ENCODE results near the gene TMEM151A. TPM values are rescaled to one million over a fixed set of nuclear protein-coding genes. Genes with fewer than 3 reads are reported as not detected.
A peak's percentile ranks its signal among the peaks of the same experiment; 100 is the strongest.

Gene TMEM151A
- total and polyA plus RNA-seq, 7 donors, result 0.27 to 0.36 (median 0.36) TPM; not detected in 4

GRCh38 chr11:66332371-66333219 is 40.9 kb downstream of the TMEM151A start:
- WGBS, 2 donors, result 86 to 87% methylated on average over 18 of the region's 18 CpGs
- Histone ChIP-seq H3K36me3 (peaks cover 0 to 22% (median 3%) of the 10 kb centered on the region in 4 donors), H3K4me1 (peaks cover 0 to 43% (median 40%) of the 10 kb centered on the region in 4 donors), H3K4me3 (no peak overlapping the region), H3K27me3 (no peaks in the 10 kb centered on the region), H3K9me3 (no peaks in the 10 kb centered on the region), H3K27ac (no peak overlapping the region)
- intact Hi-C loops (cut with DNase I), result no loop called here
- no peak for TF ChIP-seq CTCF (IDR thresholded peaks at IDR 0.05)
- no peak for TF ChIP-seq POLR2A (IDR thresholded peaks at IDR 0.05)
- TF ChIP-seq POLR2AphosphoS5 (IDR thresholded peaks at IDR 0.05), result no peak
- no peak for TF ChIP-seq EP300 (IDR thresholded peaks at IDR 0.05)
- peak; percentile 56 for DNase-seq

GRCh38 chr11:66333220-66333877 is 41.7 kb downstream of the TMEM151A start:
- peaks cover 0 to 29% (median 3%) of the 10 kb centered on the region in 4 donors for H3K36me3 ChIP-seq
- H3K9me3 ChIP-seq, result no peaks in the 10 kb centered on the region
- intact Hi-C loops (cut with DNase I), result no loop called here
- H3K27me3 ChIP-seq, result no peaks in the 10 kb centered on the region
- no peak overlapping the region for H3K27ac ChIP-seq
- H3K4me3 ChIP-seq, result no peak overlapping the region
- WGBS, 2 donors, result 91 to 93% methylated on average over 19 of the region's 19 CpGs
- TF ChIP-seq POLR2A (IDR thresholded peaks at IDR 0.05) (no peak), CTCF (IDR thresholded peaks at IDR 0.05) (no peak), POLR2AphosphoS5 (IDR thresholded peaks at IDR 0.05) (no peak), EP300 (IDR thresholded peaks at IDR 0.05) (no peak)
- H3K4me1 ChIP-seq, result peaks cover 0 to 36% (median 33%) of the 10 kb centered on the region in 4 donors
- peak; percentile 52 for DNase-seq

GRCh38 chr11:66333896-66334604 is 42.4 kb downstream of the TMEM151A start:
- Histone ChIP-seq H3K9me3 (no peaks in the 10 kb centered on the region), H3K36me3 (peaks cover 0 to 36% (median 7%) of the 10 kb centered on the region in 4 donors), H3K4me3 (no peak overlapping the region), H3K27me3 (no peaks in the 10 kb centered on the region), H3K27ac (no peak overlapping the region), H3K4me1 (peaks cover 0 to 29% (median 26%) of the 10 kb centered on the region in 4 donors)
- WGBS, 2 donors, result 90 to 92% methylated on average over 29 of the region's 29 CpGs
- no peak for DNase-seq
- TF ChIP-seq EP300 (IDR thresholded peaks at IDR 0.05) (no peak), POLR2A (IDR thresholded peaks at IDR 0.05) (no peak), CTCF (IDR thresholded peaks at IDR 0.05) (no peak), POLR2AphosphoS5 (IDR thresholded peaks at IDR 0.05) (no peak)
- intact Hi-C loops (cut with DNase I), result no loop called here

DNA sequence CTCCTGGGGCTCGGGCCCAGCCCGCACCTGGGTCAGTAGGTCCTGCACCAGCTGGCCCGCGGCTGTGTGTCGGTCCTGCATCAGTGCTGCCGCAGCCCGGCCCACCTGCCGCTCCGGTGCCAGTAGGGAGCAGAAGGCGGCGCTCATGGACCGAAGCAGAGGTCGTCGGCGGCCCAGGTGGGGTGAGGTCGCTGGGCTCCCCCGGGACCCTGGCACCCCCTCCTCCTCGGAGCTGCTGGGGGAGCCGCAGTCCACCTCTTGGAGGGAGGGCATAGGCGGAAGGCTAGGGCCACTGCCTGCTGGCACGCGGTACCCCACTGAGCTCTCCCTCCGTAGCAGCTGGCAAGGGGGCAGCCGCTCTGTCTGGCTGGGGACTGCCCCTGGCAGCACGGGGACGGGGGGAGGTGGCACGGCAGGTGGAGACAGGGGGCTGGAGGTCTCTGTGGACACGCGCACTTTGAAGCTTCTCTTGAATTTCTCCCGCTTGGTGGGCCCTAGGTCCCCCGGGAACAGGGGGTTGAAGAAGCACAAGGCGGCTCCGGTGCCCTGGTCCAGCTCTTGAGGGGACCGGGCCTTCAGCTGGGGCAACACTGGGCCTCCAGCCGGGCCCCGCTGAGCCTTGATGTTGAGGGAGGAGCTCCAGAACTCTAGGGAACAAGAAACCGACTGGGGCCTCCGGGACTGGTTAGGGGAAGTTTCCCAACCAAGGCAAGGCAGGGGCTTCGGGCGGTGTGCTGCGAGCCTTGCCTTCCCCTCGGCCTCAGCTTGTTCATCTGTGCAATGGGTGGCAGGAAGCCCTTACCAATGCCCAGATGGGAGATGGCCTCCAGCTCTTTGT is 43.1 kb downstream of the TMEM151A start:
- DNase-seq, result peak; percentile 68
- H3K4me1 ChIP-seq, result peaks cover 0 to 29% (median 25%) of the 10 kb centered on the region in 4 donors
- WGBS, 2 donors, result 88 to 91% methylated on average over 42 of the region's 42 CpGs
- no peak overlapping the region for H3K27ac ChIP-seq
- intact Hi-C loops (cut with DNase I), result no loop called here
- no peaks in the 10 kb centered on the region for H3K9me3 ChIP-seq
- TF ChIP-seq EP300 (IDR thresholded peaks at IDR 0.05), result no peak
- TF ChIP-seq POLR2A (IDR thresholded peaks at IDR 0.05), result no peak
- no peak for TF ChIP-seq CTCF (IDR thresholded peaks at IDR 0.05)
- no peak for TF ChIP-seq POLR2AphosphoS5 (IDR thresholded peaks at IDR 0.05)
- H3K36me3 ChIP-seq, result peaks cover 0 to 44% (median 12%) of the 10 kb centered on the region in 4 donors
- no peaks in the 10 kb centered on the region for H3K27me3 ChIP-seq
- peak overlapping the region in 2 of 4 donors; percentile 62 to 64 for H3K4me3 ChIP-seq
